IPS DF 4.7 (cell line): Measurements from ENCODE around the gene AKR1C2.
"Not testable (repeated sequence)": the region's sequence is repeated elsewhere in the genome, so short reads cannot be mapped to it uniquely, and the experiment has no call there.

Experiments used
- DNase-seq: peaks from one replicate; pipeline ENCODE4 v3.0.0-alpha.2; 2013; ENCODE audit warnings: low spot score; ENCODE audit errors: extremely low read depth

The AKR1C2 gene

DNA sequence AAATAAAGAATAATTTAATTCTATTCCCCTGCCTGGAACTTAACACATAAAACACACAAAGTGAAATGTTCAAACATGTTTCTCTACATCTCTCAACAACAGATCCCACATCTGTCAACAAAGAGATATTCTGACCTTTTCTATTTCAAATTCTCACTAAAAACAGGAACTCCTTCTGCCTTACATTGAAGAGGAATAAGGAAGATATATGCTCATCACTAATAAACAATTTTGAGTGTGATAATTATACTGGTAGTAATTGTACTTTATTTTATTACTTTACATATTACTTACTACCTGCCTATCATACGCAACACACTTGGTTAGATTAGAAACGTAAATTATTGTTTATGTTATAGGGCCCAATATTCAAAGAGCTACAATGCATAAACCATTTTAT, 13.4 kb downstream of the AKR1C2 start:
- DNase-seq = no peak

DNA sequence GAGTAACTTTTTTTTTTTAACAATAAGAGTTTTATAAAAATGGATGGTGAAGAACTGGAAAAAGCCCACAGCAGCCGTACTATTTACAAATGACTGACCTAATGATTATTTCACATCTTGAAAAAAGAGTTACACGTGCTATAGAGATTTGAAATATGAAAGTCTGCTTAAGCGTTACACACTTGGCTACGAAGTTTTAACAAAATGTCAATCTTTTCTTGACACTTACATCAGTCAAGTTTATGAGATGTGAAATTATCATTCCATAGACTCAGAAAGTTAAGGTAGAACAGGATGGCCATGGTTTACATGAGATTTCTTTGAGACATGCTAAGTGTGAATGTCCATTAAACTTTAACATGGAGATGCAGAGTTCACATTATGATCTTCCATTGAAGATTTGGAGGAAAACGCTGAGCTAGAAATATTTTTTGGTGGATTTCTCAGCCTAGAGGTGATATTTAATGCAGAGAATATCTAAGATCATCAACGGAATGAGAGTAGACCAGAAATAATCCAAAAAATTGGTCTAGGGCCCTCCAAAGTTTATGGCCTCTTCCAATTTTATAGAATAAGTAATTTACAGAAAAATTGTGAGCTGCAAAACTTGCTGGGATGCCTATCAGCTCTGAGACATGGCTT, 15.5 kb downstream of the AKR1C2 start:
- not testable (repeated sequence) for DNase-seq

DNA sequence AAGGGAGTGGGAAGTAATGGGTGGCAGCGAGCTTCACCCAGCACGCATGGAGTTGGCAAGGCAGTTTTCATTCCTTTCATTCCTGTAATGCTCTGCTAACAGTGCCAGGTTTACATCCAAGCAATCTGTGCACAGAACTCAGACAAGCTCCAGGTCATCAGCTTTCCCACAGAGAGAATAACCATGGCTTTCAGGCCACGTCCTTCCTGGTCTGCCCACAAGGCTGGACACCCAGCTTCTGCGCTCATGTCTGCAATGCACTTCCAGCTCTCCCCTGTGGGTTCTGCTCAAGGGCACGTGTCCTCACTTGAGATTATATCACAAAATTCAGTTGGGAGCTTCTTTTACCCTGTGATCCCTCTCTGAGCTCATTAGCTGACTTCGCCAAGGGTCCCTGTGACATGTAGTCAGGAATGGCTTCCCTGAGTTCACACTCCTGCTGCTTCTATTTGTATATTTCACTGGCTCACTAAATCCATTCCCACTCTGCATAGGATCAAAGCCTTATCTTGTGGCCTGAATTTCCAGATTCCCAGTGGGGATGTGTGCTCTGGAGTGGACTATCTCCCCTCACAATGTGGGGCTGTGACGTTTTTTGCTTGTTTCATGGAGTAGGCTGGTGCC, 18.6 kb downstream of the AKR1C2 start:
- DNase-seq = no peak

DNA sequence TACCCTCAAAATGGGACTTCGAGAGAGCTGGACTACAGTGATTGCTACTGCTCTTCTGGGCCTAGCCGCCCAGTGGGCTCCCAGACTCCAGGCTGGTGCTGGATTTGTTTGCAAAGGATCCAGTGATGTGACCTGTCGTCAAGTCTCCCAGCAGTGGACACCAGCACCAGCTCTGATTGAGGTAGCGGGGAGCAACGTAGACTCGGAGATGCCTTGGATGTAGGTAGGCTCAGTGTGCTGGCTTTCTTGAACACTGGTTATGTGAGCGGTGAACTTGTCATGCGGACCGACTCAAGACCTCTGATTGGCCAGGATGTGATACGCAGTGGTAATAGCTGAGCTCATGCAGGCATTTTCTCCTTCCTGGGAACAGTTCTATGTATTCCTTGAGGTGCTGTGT, 19.4 kb downstream of the AKR1C2 start:
- DNase-seq = no peak

DNA sequence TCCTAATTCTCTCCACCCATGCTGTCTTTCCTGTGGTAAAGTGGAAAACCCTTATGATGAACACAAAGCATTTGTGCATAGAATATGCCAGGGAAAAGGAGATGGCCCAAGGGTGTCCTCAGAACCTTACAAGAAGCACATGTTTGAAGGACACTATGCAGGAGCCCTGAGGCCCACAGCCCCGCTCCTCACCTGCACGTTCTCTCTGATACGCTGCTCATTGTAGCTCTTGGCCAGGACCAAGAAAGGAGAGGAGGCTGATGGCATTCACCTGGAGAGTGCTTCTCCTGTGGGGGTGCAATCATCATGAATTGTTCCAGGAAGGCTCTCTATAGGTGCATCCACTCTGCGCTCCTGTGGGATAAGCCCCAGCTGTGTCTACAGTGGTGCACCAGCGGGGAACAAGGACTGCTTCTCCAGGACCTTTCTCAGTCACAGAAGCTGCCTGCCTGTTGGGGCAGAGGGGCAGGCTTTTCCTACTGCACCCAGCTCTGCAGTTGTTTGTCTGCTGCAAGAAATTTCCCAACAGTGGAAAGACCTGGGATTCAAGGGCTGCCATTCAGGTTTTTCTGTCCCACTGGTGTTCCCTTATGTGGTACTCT, 19.9 kb downstream of the AKR1C2 start:
- DNase-seq = no peak

DNA sequence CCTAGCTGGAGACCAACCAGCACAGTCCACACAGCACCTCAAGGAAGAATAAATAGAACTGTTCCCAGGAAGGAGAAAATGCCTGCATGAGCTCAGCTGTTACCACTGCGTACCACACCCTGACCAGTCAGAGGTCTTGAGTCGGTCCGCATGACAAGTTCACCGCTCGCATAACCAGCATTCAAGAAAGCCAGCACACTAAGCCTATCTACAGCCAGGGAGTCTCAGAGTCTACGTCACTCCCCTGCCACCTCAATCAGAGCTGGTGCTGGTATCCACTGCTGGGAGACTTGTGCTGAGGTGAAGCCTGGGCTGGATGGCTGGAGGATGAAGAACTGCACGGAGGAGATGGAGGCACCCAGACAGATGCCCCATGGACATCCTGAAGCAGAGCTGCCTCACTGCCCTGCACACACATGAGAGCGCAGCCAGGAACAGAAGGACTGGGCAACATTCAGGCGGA, 20.9 kb downstream of the AKR1C2 start:
- DNase-seq = no peak

DNA sequence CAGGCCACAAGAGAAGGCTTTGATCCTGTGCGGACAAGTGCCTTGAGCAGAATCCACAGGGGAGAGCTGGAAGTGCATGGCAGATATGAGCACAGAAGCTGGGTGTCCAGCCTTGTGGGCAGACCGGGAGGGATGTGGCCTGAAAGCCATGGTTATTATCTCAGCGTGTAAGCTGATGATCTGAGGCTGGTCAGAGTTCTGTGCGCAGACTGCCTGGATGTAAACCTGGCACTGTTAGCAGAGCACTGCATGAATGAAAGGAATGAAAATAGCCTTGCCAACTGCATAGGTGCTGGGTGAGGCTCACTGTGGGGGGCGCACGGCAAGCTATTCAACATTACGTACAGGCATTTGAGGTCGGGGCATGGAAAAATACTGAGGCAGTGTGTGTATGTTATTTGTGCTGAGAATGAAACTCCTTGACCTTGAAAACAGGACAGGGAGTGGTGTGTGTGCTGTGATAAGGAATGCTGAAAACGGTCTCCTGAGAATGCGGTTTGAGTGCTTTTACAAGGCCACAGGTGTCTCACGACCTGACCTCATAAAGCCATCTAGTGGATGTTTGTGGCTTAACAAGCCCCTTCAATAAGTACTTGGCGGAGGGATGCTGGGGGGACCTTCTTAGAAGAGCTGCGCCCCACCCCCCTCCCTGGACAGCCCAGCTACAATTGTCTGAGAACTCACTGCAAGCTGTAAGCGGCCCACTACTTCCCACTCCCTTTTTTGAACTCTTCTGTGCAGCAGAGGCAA, 21.8 kb downstream of the AKR1C2 start:
- peak; percentile 38 for DNase-seq

DNA sequence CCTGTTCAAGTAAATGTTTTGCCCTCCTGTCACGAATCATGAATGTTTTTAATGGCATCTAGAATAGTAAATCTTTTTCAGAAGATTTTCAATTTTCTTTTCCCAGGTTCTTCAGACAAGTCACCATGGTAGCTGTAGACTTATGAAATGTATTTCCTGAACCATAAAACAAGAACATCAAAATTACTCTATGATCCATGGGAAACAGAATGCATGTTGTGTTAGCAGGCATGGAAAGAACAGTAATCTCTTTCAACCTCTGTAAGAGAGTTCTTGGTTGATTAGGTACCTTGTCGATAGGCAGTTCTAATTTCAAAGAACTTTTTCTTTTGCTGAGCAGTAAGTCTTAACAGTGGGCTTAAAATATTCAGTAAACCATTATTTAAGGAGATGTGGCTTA, 22.9 kb downstream of the AKR1C2 start:
- DNase-seq = no peak

DNA sequence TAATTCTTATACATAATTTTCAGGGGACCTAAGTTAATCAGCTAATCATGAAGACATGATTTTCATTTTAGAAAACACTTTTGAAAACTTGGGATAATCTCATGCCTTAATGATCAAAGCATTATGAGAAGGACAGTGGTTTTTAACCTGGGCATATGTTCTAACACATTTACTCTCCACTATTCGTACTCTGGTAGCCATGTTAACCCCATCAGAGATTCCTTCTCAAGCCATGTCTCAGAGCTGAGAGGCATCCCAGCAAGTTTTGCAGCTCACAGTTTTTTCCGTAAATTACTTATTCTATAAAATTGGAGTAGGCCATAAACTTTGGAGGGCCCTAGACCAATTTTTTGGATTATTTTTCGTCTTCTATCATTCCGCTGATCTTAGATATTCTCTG, 24.8 kb downstream of the AKR1C2 start:
- no peak for DNase-seq

DNA sequence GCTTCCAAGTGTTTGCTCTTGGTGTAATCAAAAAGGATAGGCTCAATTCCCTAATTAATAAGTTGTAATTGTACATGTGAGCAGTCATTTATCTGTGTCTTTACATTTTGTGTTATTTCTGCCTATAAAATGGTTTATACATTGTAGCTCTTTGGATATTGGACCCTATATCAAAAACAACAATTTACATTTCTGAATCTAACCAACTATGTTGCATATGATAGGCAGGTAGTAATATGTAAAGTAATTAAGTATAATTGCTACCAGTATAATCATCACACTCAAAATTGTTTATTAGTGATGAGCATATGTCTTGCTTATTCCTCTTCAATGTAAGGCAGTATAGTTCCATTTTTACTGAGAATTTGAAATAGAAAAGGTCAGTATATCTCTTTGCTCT, 26.6 kb downstream of the AKR1C2 start:
- no peak for DNase-seq

DNA sequence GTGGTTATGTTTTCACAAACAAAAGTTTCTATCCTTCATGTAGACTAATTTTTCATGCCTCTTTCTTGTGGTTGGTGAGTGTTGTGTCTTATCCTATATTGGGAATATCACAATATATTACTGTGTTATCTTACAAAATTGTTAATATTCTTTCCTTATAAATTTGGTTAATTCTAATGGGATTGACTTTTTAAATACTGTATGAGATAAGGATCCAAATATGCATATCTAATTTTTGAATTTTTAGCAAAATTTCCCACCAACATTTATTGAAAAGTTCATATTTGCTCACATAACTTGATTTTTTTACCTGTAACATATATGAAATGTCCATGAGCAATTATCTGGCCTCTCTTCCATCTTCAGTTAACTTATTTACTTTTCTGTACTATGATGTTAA, 29.3 kb downstream of the AKR1C2 start:
- not testable (repeated sequence) for DNase-seq

DNA sequence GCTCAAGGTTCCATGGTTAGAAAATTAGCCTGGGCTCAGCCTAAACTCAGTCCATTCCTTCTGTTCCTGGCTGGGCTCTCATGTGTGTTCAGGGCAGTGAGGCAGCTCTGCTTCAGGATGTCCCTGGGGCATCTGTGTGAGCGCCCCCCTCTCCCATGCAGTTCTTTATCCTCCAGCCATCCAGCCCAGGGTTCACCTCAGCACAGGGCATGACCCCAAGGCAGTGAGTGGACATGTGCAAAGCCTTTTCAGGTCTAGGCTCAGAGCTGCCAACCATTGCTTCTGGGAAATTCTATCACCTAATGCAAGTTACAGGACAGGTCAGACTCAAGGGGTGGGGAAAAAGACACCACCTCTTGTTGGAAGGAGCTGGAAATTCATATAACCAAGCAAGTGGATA, 30.4 kb downstream of the AKR1C2 start:
- DNase-seq = not testable (repeated sequence)

DNA sequence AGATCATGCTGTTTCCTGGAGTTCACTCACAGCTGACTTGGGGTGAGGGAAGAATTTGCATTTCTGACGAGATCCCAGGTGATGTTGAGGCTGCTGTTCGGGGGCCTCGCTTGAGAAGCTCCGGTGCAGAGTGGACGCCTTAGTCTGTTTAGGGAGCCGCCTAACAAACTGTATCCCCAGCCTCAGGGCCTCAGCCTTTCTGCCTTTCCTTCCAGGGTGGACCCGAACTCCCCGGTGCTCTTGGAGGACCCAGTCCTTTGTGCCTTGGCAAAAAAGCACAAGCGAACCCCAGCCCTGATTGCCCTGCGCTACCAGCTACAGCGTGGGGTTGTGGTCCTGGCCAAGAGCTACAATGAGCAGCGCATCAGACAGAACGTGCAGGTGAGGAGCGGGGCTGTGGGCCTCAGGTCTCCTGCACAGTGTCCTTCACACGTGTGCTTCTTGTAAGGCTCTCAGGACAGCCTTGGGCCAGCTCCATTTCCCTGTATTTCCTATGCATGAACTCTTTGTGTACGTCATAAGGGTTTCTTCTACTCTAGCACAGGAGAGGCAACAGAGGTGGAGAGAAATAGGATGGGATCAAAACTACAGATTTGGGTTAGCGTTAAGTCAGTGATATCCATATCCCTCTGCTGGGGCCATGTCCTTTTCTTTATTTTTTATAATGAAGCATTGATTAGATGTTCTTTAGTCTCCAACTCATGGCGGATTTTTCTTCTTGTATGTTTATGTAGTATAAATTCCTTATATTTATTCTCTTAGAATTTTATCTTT, 31.1 kb downstream of the AKR1C2 start:
- not testable (repeated sequence) for DNase-seq

DNA sequence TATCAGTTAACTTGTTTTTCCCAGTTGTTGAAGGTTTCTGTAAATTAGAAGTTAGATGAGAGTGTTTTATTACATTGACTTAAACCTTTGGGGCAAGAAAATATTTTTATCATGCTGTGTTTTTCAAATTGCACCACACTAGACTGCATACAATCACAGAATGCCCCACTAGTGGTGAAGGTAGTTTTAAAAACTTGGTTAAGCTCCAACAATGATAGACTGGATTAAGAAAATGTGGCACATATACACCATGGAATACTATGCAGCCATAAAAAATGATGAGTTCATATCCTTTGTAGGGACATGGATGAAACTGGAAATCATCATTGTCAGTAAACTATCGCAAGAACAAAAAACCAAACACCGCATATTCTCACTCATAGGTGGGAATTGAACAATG, 33.3 kb downstream of the AKR1C2 start:
- DNase-seq = not testable (repeated sequence)

DNA sequence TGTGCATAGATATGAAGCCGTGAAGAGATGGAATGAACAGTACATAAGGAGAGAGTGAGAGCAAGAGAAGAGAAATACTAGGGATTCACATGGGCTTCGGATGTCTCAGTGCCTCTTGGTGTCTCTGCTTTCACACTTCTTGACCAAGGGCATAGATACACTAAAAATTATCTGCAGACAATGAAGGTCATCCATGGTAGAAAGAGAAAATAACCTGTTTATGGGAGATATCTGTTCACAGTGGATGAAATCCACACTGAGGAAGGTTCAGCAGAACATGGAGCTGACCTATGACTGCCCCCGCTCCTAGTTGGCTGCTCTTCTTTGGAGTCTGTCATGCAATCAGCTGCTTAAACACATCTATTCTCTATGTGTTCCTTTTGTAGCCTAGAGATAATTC, 34.4 kb downstream of the AKR1C2 start:
- DNase-seq = not testable (repeated sequence)

DNA sequence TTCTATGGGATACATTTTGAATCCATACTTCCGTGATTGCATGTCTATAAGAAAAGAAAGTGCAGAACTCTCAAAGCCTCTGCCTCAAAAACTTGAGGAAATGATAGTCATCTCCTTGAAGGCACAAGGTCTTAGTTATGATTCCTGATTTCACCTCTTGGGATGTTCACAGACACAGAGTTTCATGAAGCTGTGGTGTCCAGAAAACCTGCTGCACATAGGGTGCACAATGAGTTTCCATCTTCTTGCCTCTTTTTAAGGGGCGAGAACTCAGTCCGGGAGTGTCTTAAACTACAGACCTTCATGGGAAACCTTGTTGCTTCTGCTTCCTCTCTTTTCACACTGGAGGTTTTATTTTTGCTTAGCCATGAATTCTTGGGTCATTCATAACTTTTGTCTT, 36.5 kb downstream of the AKR1C2 start:
- not testable (repeated sequence) for DNase-seq

DNA sequence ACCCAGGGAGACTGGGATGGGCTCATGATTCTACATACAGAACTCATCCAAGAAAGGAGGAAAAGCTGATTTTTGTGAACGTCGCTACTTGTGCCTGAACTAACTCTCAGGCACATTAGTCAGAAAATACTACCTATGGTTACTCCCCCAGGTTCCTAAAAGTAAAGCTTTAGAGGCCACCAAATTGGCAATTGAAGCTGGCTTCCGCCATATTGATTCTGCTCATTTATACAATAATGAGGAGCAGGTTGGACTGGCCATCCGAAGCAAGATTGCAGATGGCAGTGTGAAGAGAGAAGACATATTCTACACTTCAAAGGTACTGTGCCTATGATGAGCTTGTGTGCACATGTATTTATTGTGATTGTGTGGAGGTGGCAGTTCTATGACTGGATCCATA, 37.9 kb downstream of the AKR1C2 start:
- not testable (repeated sequence) for DNase-seq

DNA sequence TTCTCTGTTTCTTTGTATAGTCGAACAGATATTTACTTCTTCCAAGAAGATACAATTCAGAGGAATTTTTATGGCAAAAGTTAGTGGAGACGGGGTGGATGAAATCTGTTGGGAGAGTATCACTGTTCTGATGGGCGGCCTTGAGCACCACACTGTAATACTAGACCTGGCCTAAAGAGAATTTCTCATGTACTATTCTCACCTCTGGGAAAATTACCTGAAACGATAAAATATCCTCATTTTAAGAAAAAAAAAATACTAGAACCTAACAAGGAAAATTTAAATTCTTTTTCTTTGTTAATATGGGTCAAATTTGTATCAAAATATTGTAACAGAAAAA, 39.9 kb downstream of the AKR1C2 start:
- DNase-seq = not testable (repeated sequence)

DNA sequence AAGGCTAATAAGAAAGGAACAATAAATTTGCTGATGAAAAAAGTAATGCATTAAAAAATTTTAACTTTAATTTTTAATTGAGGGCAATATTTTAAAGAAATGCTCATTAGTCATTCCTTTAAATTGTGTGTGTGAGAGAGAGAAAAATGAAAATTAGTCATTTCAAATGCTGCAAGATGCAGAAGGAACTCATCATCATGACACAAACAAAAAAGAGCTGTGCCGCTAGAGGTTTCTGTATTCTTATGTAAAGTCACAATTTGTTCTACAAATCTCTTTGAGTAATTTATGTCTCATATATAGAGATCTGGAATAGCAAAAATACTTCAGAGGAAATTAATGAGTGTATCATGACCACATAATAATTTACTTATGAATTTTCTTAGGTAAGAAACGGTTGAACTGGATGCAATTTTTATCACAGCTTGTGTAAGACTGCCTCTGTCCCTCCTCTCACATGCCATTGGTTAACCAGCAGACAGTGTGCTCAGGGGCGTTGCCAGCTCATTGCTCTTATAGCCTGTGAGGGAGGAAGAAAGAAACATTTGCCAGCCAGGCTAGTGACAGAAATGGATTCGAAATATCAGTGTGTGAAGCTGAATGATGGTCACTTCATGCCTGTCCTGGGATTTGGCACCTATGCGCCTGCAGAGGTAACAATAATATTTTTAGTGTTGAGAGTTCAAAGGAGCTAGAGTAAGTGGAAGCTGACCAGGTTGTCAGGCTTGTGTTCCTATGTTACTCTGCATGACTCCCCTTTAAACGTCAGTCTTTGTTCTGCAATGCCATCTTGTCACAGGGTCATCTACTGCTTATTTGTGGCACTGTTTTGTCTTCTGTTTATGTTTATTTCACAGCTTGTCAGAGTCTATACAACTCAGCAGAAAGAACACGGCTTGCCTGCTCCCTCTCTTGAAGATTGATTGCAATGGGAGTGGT, 40.5 kb downstream of the AKR1C2 start, which contains the start of gene AKR1C1:
Gene AKR1C1 (plus strand): TSS at position 540 of the 939 bp plus-strand sequence. CDS start 30 bp downstream, at position 570.
- DNase-seq = not testable (repeated sequence)

DNA sequence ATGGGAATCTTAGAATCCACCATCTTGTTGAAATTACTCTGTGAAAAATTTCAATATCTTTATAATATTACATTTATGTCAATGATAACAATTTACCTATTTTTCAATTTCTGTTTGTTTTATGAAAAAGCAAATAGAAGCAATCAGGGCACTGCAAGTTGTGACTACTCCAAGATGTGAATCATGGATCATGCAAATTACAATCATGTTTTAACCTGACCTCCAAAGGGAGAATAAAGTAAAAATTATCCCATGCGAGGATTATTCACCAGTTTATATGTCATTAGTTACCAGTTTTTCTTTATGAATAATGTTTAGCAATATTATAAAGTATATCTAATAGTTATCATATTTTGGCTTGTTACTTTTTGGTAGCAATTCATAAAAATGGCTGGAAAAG, 41.3 kb downstream of the AKR1C2 start:
- DNase-seq = not testable (repeated sequence)
